Liver (tissue), 9 donors: Measurements from ENCODE around the gene TBP. TPM values are rescaled to one million over a fixed set of nuclear protein-coding genes. Genes with fewer than 3 reads are reported as not detected.
A peak's percentile ranks its signal among the peaks of the same experiment; 100 is the strongest.

Source experiments
- DNase-seq: peaks from one replicate; pipeline ENCODE4 v3.0.0-alpha.2; 2017; ENCODE audit warnings: low spot score
- H3K27ac ChIP-seq, 2 donors: one replicate each; pipeline ENCODE4 v1.7.0; 2013; ENCODE audit warnings: inconsistent platforms in 2 of 2, low read length in 2 of 2, control low read depth in 1 of 2, low read depth in 1 of 2, mild to moderate bottlenecking in 1 of 2
- H3K27me3 ChIP-seq, 4 donors: one replicate each; pipeline versions ENCODE4 v1.6.1 to v1.7.0; 2013; ENCODE audit warnings: low read length in 3 of 4, inconsistent platforms in 1 of 4, mild to moderate bottlenecking in 1 of 4, moderate library complexity in 1 of 4; ENCODE audit not compliant: control insufficient read depth in 4 of 4, insufficient read depth in 4 of 4
- H3K36me3 ChIP-seq, 4 donors: one replicate each; pipeline versions ENCODE4 v1.6.1 to v1.7.0; 2013; ENCODE audit warnings: low read length in 3 of 4, mild to moderate bottlenecking in 3 of 4, low read depth in 1 of 4, moderate library complexity in 1 of 4; ENCODE audit not compliant: control insufficient read depth in 4 of 4, insufficient read depth in 3 of 4
- H3K4me1 ChIP-seq, 4 donors: one replicate each; pipeline versions ENCODE4 v1.6.1 to v1.7.0; 2013; ENCODE audit warnings: low read length in 3 of 4, mild to moderate bottlenecking in 3 of 4, moderate library complexity in 1 of 4; ENCODE audit not compliant: control insufficient read depth in 4 of 4, insufficient read depth in 4 of 4
- H3K4me3 ChIP-seq, 3 donors: one replicate each; pipeline versions ENCODE4 v1.6.1 to v1.7.0; 2013; ENCODE audit warnings: low read length in 3 of 3, control low read depth in 1 of 3, low read depth in 1 of 3, mild to moderate bottlenecking in 1 of 3
- H3K9ac ChIP-seq, 2 donors: one replicate each; pipeline ENCODE4 v1.7.0; 2013; ENCODE audit warnings: low read length in 2 of 2, mild to moderate bottlenecking in 2 of 2, moderate library complexity in 2 of 2, control low read depth in 1 of 2, low read depth in 1 of 2
- H3K9me3 ChIP-seq, 4 donors: one replicate each; pipeline versions ENCODE4 v1.6.1 to v1.7.0; 2013; ENCODE audit warnings: low read length in 3 of 4; ENCODE audit not compliant: control insufficient read depth in 4 of 4
- ATF3 ChIP-seq: IDR thresholded peaks from 2 replicates; pipeline ENCODE4 v1.6.1; 2016; ENCODE audit warnings: antibody characterized with exemption
- FOXA2 ChIP-seq: IDR thresholded peaks from 2 replicates; pipeline ENCODE4 v1.6.1; 2016; ENCODE audit warnings: antibody characterized with exemption
- GABPA ChIP-seq, 2 donors: IDR thresholded peaks in 1 of 2; conservative IDR thresholded peaks in 1 of 2; 2 replicates each; pipeline ENCODE4 v1.6.1; 2016; ENCODE audit warnings: antibody characterized with exemption in 2 of 2, mild to moderate bottlenecking in 1 of 2, moderate library complexity in 1 of 2
- HNF4A ChIP-seq, 2 donors: conservative IDR thresholded peaks; 2 replicates each; pipeline ENCODE4 v1.6.1; 2016; ENCODE audit warnings: antibody characterized with exemption in 2 of 2, mild to moderate bottlenecking in 2 of 2
- HNF4G ChIP-seq: IDR thresholded peaks from 2 replicates; pipeline ENCODE4 v1.6.1; 2016; ENCODE audit warnings: antibody characterized with exemption
- JUND ChIP-seq, 2 donors: IDR thresholded peaks; 2 replicates each; pipeline ENCODE4 v1.6.1; 2016; ENCODE audit warnings: antibody characterized with exemption in 2 of 2
- MAX ChIP-seq: IDR thresholded peaks from 2 replicates; pipeline ENCODE4 v1.6.1; 2016; ENCODE audit warnings: antibody characterized with exemption
- WGBS: extraction: QIAGEN DNeasy Blood & Tissue Kit; methylation state at CpG from one replicate; pipeline ENCODE4 v1.1.7; 2013; 5-methylcytosine and 5-hydroxymethylcytosine counted together
- polyA plus RNA-seq, 2 donors: library from polyadenylated mRNA; stranded (reverse) in 1 of 2; unstranded in 1 of 2; fragments of 200-250 nt in 1 of 2; fragments of >200 nt in 1 of 2; fragmentation: Nextera tagmentation in 1 of 2; extraction: Ambion mirVana in 1 of 2; gene quantifications; one replicate each; pipeline versions ENCODE4 v1.2.1 to v1.2.3, GENCODE V29; 2013 to 2015
- total RNA-seq, 2 donors: library from RNA; depleted of rRNA; stranded (reverse); fragments of >200 nt; gene quantifications; one replicate each; pipeline ENCODE4 v1.2.3, GENCODE V29; 2014
- TF ChIP-seq, protein P1 (sequence below): fragments of 150-350 bp; IDR thresholded peaks from 2 replicates; pipeline ENCODE4 v1.5.1; 2017; ENCODE audit warnings: improper control_type of control experiment, low read depth, low read length; ENCODE audit not compliant: missing input control
- TF ChIP-seq, protein P2 (sequence below): IDR thresholded peaks from 2 replicates; pipeline ENCODE4 v1.6.1; 2016; ENCODE audit warnings: antibody characterized with exemption, mild to moderate bottlenecking
- donor health status: healthy.
- donor health status: healthy.
- donor health status: healthy.
- donor health status: healthy.
- donor health status: healthy.

The TBP gene
- total and polyA plus RNA-seq, 4 donors = 4.5 to 7.5 (median 7.3) TPM

DNA sequence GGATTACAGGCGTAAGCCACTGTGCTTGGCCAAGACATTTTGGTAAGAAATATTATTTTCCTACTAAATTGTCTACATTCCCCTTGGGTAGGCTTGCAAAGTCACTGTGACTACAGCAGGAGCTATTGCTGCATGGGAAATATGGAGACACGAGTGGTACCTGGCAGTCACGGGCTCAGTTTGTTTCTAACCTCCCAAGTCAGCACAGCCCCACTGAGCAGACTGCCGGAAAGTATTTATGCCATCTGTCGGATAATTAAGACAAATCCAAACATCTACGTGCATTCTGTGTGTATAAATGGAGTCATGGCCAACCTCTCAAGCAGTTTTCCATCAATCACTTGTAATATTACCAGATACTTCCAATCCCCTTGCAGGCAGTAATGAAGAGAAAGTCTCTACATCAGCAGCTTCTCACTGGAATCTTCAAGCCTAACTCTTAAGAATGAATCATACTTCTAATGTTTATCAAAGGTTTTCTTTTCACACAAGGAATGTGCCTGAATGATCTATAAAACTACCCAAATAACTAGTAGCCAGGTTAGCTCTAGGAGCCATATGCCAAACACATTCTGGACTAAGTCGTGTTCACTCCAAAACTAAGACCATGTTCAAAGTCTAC lies 21.2 kb upstream of the TBP start (continued):
- TF ChIP-seq, protein P1, sequence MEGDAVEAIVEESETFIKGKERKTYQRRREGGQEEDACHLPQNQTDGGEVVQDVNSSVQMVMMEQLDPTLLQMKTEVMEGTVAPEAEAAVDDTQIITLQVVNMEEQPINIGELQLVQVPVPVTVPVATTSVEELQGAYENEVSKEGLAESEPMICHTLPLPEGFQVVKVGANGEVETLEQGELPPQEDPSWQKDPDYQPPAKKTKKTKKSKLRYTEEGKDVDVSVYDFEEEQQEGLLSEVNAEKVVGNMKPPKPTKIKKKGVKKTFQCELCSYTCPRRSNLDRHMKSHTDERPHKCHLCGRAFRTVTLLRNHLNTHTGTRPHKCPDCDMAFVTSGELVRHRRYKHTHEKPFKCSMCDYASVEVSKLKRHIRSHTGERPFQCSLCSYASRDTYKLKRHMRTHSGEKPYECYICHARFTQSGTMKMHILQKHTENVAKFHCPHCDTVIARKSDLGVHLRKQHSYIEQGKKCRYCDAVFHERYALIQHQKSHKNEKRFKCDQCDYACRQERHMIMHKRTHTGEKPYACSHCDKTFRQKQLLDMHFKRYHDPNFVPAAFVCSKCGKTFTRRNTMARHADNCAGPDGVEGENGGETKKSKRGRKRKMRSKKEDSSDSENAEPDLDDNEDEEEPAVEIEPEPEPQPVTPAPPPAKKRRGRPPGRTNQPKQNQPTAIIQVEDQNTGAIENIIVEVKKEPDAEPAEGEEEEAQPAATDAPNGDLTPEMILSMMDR = no peak

DNA sequence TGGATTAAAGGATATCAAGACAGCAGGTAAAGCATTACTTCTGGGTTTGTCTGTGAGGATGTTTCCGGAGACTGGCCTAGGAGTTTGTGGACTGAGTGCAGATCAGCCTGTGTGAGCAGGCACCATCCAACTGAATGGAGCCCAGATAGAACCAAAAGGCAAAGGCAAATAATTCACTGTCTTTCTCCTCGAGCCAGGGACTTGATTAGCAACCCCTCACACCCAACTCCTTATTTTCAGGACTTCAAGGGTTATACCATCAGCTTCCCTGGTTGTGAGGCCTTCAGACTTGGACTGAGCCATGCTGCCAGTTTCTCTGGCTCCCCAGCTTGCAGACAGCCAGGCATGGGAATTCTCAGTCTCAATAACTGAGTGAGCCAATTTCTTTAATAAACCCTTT lies 20.4 kb upstream of the TBP start:
- TF ChIP-seq GABPA (IDR thresholded peaks at IDR 0.05 in 1 of 2, conservative IDR thresholded peaks at IDR 0.05 in 1 of 2) (no peak), ATF3 (no peak), FOXA2 (no peak), HNF4G (no peak), MAX (no peak)
- TF ChIP-seq, protein P2, sequence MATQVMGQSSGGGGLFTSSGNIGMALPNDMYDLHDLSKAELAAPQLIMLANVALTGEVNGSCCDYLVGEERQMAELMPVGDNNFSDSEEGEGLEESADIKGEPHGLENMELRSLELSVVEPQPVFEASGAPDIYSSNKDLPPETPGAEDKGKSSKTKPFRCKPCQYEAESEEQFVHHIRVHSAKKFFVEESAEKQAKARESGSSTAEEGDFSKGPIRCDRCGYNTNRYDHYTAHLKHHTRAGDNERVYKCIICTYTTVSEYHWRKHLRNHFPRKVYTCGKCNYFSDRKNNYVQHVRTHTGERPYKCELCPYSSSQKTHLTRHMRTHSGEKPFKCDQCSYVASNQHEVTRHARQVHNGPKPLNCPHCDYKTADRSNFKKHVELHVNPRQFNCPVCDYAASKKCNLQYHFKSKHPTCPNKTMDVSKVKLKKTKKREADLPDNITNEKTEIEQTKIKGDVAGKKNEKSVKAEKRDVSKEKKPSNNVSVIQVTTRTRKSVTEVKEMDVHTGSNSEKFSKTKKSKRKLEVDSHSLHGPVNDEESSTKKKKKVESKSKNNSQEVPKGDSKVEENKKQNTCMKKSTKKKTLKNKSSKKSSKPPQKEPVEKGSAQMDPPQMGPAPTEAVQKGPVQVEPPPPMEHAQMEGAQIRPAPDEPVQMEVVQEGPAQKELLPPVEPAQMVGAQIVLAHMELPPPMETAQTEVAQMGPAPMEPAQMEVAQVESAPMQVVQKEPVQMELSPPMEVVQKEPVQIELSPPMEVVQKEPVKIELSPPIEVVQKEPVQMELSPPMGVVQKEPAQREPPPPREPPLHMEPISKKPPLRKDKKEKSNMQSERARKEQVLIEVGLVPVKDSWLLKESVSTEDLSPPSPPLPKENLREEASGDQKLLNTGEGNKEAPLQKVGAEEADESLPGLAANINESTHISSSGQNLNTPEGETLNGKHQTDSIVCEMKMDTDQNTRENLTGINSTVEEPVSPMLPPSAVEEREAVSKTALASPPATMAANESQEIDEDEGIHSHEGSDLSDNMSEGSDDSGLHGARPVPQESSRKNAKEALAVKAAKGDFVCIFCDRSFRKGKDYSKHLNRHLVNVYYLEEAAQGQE = no peak
- Histone ChIP-seq H3K27me3 (no peaks in the 10 kb centered on the region), H3K36me3 (peaks cover 7 to 55% (median 49%) of the 10 kb centered on the region in 4 donors), H3K4me1 (peaks cover 0 to 23% (median 14%) of the 10 kb centered on the region in 4 donors), H3K9ac (no peak overlapping the region), H3K4me3 (no peak overlapping the region), H3K9me3 (no peaks in the 10 kb centered on the region), H3K27ac (no peak overlapping the region)
- 90% methylated on average over 2 of the region's 2 CpGs for WGBS
- no peak for DNase-seq

- no peak for DNase-seq
- WGBS = 74% methylated on average over 5 of the region's 5 CpGs
- no peak overlapping the region for H3K27ac ChIP-seq
- peaks cover 0 to 23% (median 13%) of the 10 kb centered on the region in 4 donors for H3K4me1 ChIP-seq
- H3K27me3 ChIP-seq = no peaks in the 10 kb centered on the region
- H3K9ac ChIP-seq = no peak overlapping the region
- H3K4me3 ChIP-seq = no peak overlapping the region
- peaks cover 7 to 66% (median 54%) of the 10 kb centered on the region in 4 donors for H3K36me3 ChIP-seq
- TF ChIP-seq JUND (IDR thresholded peaks at IDR 0.05) = no peak
- TF ChIP-seq HNF4A (conservative IDR thresholded peaks at IDR 0.05) = peak; percentile 20 to 50
- no peaks in the 10 kb centered on the region for H3K9me3 ChIP-seq
Measured at GRCh38 chr6:170535004-170535403, 19.2 kb upstream of the TBP start.
